GM12873 (cell line): ENCODE measurements around the gene NT5M.

ENCODE experiments used
- CTCF ChIP-seq: IDR thresholded peaks from 2 replicates; pipeline ENCODE4 v1.5.1; 2012; ENCODE audit warnings: low read depth, mild to moderate bottlenecking, moderate library complexity, low read length, control low read depth; ENCODE audit not compliant: insufficient read depth; ENCODE audit errors: missing control alignments

NT5M gene

GRCh38 chr17:17379197-17379991 lies 76.2 kb downstream of the NT5M start:
- TF ChIP-seq CTCF, result no peak

- no peak for TF ChIP-seq CTCF
These were observed 77.2 kb downstream of the NT5M start for GRCh38 chr17:17380145-17380925.

GRCh38 chr17:17381446-17382064 lies 78.4 kb downstream of the NT5M start:
- no peak for TF ChIP-seq CTCF

GRCh38 chr17:17382065-17382459 lies 78.9 kb downstream of the NT5M start:
- TF ChIP-seq CTCF, result no peak

- TF ChIP-seq CTCF, result no peak
These were observed 79.8 kb downstream of the NT5M start for GRCh38 chr17:17382971-17383370.

GRCh38 chr17:17384291-17384615 lies 81.1 kb downstream of the NT5M start:
- TF ChIP-seq CTCF, result no peak

- no peak for TF ChIP-seq CTCF
These were observed 81.8 kb downstream of the NT5M start for GRCh38 chr17:17384961-17385360.
